Measurements from ENCODE around the gene HOXB5.

Gene HOXB5

DNA sequence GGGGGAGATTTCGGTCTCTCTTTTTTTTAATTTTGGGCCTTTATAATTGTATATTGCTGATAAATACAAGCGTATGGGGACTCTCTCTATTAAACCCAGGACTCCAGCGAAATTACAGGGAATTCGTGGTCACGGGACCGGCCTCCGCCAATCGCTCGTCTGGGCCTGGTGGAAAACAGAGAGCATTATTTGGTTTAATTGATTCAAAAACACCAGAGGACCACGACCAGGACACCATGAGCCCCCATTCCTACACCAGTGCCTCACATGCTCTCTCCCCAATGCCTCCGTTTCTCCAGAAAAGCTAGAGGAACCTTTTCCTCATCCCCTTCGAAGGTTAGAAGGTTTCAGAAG lies 48.6 kb downstream of the HOXB5 start, which contains the start of gene HOXB2:
TSS of gene HOXB2 (minus strand) at position 88 of the 354 bp plus-strand sequence. CDS start 198 bp downstream, outside the sequence.
- DNase-seq, result no peak

DNA sequence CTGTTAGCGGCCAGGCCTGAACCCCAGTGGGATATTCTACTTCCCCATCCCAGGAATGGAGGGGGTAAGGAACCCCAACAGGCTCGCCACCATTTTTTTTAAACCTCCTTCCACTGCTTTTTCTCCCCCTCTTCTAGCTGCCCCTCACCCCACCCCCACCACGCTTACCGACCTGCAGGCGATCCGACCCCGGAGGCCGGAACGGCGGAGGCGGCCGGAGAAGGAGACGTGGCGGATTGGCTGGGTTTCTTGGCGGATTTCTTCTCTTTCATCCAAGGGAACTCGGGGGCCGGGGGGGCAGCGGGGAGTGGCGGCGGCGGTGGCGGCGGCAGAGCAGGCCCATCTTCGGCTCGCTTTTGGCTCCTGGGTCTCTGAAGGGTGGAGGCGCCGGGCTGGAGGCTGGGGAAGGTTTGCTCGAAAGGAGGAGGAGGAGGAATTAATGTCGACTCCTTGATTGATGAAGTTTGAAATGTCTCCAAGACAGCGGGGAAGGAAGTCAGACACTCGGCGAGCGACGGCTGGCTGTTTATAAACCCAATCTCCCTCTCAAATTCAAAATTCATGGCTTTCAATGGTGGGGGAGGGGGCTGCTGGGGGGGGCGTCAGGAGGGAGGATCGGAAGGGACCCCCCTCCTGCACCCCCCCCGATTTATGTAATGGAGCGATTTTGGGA lies 49.1 kb downstream of the HOXB5 start:
- DNase-seq, result no peak

- DNase-seq, result no peak
These were observed 49.7 kb downstream of the HOXB5 start for GRCh38 chr17:48543854-48544348.

DNA sequence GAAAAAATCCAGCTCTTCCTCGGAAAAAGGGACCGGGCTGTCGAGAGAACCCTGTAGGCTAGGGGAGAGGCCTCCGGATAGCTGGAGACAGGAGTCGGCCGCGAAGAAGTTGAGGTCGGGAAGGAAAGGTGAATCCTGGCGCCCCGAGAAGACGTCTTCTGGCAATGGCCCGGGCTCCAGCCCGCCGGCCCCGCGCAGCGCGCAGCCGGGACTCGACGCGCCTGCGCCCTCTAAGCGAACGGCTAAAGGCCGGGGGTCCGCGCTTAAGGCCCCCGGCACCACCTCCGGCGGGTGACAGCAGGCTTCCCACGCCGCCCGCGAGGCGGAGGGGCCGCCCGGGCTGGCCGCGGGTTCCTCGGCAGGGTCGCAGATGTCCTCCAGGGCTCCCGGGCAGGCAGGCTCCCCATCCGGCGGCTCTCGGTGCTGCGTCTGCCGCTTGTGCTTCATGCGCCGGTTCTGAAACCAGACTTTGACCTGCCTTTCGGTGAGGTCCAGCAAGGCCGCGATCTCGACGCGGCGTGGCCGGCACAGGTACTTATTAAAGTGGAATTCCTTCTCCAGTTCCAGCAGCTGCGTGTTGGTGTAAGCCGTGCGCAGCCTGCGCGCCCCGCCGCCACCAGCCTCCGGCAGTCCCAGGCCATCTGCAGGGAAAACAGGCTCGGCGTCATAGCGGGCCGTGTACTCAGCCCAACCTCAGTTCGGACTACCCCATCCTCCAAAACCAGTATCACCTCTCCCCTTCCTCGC lies 50.3 kb downstream of the HOXB5 start:
- peak; percentile 52 for DNase-seq

GRCh38 chr17:48542698-48543106 lies 50.9 kb downstream of the HOXB5 start:
- DNase-seq, result no peak

- no peak for DNase-seq
These were observed 51.4 kb downstream of the HOXB5 start for GRCh38 chr17:48542114-48542656.

DNA sequence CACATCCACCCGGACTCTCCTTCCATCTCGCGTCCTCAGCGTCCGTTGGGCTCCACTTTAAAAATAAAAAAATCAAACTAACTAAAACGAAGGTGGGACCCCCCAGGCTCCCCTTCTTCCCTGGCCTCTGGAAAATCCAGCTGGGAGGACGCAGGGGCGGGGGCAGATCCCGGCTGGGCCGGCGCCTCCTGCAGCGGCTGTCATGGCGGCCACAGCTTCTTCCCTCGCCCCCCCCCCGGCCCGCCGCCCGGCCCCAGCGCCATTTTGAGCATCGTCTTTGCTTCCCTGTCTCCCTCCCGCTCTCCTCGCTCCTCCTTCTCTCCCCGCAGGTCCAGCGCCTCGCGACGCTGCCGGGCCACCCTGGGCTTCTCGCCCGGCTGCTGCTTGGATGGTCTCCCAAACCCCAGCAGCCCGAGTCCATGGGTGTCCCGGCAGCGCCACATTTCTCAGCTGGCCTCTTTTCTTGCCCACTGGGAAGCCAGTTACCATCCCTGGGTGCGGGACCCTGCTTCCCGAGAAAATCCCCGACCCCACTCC lies 51.9 kb downstream of the HOXB5 start:
- no peak for DNase-seq
